GM12875 (cell line): Measurements from ENCODE around the gene THSD8.

Source experiments
- H3K4me3 ChIP-seq: one replicate; pipeline ENCODE4 v1.5.1; 2011; ENCODE audit warnings: low read depth, low read length, control low read depth
- CTCF ChIP-seq: IDR thresholded peaks from 2 replicates; pipeline ENCODE4 v1.5.1; 2011; ENCODE audit warnings: low read depth, mild to moderate bottlenecking, control low read depth, inconsistent platforms, low read length, moderate library complexity, borderline replicate concordance; ENCODE audit not compliant: insufficient read depth

Gene THSD8

GRCh38 chr19:12785431-12786031 lies 16.3 kb upstream of the THSD8 start:
- H3K4me3 ChIP-seq: peak overlapping the region; percentile 15
- no peak for TF ChIP-seq CTCF

GRCh38 chr19:12786141-12786870 lies 15.6 kb upstream of the THSD8 start:
- H3K4me3 ChIP-seq: no peak overlapping the region
- no peak for TF ChIP-seq CTCF

- TF ChIP-seq CTCF: no peak
- H3K4me3 ChIP-seq: no peak overlapping the region
These were observed 14.9 kb upstream of the THSD8 start for GRCh38 chr19:12786952-12787351.

GRCh38 chr19:12787458-12787857 lies 14.4 kb upstream of the THSD8 start:
- no peak for TF ChIP-seq CTCF
- no peak overlapping the region for H3K4me3 ChIP-seq

- no peak for TF ChIP-seq CTCF
- peak overlapping the region; percentile 95 for H3K4me3 ChIP-seq
These were observed 13.7 kb upstream of the THSD8 start for GRCh38 chr19:12788042-12788681.

GRCh38 chr19:12788682-12789097 lies 13.2 kb upstream of the THSD8 start:
- peak overlapping the region; percentile 95 for H3K4me3 ChIP-seq
- no peak for TF ChIP-seq CTCF
